Measurements from ENCODE around the gene GCNA. TPM values are rescaled to one million over a fixed set of nuclear protein-coding genes. Genes with fewer than 3 reads are reported as not detected.

Gene GCNA
- total and polyA plus RNA-seq, 2 experiments from 2014 or later = 1.2 to 1.5 TPM

GRCh38 chrX:71536285-71536684, 42.0 kb upstream of the GCNA start:
- H3K4me1 ChIP-seq (ENCODE audit: insufficient read depth) = peaks cover 30% of the 10 kb centered on the region
- no peak for ATAC-seq
- H4K20me1 ChIP-seq (replicated peaks; ENCODE audit: insufficient read depth) = peaks cover 45% of the 10 kb centered on the region
- peak overlapping the region; percentile 92; the same call in 1 of the 2 replicates for H3K4me3 ChIP-seq
- Mint-ChIP-seq H3K36me3 (ENCODE audit: low read depth) (peaks cover 45% of the 10 kb centered on the region), H3K27ac (no peak overlapping the region), H3K9me3 (peaks cover 4% of the 10 kb centered on the region; the same call in 1 of the 3 replicates), H3K4me1 (peaks cover 23% of the 10 kb centered on the region), H3K4me3 (peak overlapping the region; percentile 96), H3K27me3 (ENCODE audit: insufficient read depth, low read depth, poor library complexity) (peaks cover 2% of the 10 kb centered on the region)
- no peak overlapping the region for H2AFZ ChIP-seq
- no peak for DNase-seq (ENCODE audit: low spot score)
- H3K4me2 ChIP-seq = peak overlapping the region; percentile 90
- TF ChIP-seq, protein P1, sequence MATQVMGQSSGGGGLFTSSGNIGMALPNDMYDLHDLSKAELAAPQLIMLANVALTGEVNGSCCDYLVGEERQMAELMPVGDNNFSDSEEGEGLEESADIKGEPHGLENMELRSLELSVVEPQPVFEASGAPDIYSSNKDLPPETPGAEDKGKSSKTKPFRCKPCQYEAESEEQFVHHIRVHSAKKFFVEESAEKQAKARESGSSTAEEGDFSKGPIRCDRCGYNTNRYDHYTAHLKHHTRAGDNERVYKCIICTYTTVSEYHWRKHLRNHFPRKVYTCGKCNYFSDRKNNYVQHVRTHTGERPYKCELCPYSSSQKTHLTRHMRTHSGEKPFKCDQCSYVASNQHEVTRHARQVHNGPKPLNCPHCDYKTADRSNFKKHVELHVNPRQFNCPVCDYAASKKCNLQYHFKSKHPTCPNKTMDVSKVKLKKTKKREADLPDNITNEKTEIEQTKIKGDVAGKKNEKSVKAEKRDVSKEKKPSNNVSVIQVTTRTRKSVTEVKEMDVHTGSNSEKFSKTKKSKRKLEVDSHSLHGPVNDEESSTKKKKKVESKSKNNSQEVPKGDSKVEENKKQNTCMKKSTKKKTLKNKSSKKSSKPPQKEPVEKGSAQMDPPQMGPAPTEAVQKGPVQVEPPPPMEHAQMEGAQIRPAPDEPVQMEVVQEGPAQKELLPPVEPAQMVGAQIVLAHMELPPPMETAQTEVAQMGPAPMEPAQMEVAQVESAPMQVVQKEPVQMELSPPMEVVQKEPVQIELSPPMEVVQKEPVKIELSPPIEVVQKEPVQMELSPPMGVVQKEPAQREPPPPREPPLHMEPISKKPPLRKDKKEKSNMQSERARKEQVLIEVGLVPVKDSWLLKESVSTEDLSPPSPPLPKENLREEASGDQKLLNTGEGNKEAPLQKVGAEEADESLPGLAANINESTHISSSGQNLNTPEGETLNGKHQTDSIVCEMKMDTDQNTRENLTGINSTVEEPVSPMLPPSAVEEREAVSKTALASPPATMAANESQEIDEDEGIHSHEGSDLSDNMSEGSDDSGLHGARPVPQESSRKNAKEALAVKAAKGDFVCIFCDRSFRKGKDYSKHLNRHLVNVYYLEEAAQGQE (IDR thresholded peaks at IDR 0.05; ENCODE audit: unreplicated experiment) = no peak
- TF ChIP-seq POLR2AphosphoS5 (IDR thresholded peaks at IDR 0.05; ENCODE audit: low read depth) (no peak), STAT1 (IDR thresholded peaks at IDR 0.05; ENCODE audit: unreplicated experiment) (no peak), ZNF114 (CRISPR knock-in tag; IDR thresholded peaks at IDR 0.05) (no peak), CTCF (conservative IDR thresholded peaks at IDR 0.05; ENCODE audit: low read depth in 2 of 2) (no peak), JUNB (IDR thresholded peaks at IDR 0.05; ENCODE audit: unreplicated experiment) (no peak), NANOG (IDR thresholded peaks at IDR 0.05; ENCODE audit: borderline replicate concordance) (no peak), CREB1 (CRISPR knock-in tag; IDR thresholded peaks at IDR 0.05; ENCODE audit: low read depth) (no peak), EZH2phosphoT487 (IDR thresholded peaks at IDR 0.05; ENCODE audit: unreplicated experiment) (no peak), ZNF331 (CRISPR knock-in tag; IDR thresholded peaks at IDR 0.05; ENCODE audit: low read depth) (no peak), EZH2 (IDR thresholded peaks at IDR 0.05; ENCODE audit: low read depth, unreplicated experiment) (no peak)
- TF ChIP-seq, protein P2, sequence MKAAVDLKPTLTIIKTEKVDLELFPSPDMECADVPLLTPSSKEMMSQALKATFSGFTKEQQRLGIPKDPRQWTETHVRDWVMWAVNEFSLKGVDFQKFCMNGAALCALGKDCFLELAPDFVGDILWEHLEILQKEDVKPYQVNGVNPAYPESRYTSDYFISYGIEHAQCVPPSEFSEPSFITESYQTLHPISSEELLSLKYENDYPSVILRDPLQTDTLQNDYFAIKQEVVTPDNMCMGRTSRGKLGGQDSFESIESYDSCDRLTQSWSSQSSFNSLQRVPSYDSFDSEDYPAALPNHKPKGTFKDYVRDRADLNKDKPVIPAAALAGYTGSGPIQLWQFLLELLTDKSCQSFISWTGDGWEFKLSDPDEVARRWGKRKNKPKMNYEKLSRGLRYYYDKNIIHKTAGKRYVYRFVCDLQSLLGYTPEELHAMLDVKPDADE (IDR thresholded peaks at IDR 0.05) = no peak
- TF ChIP-seq, protein P3, sequence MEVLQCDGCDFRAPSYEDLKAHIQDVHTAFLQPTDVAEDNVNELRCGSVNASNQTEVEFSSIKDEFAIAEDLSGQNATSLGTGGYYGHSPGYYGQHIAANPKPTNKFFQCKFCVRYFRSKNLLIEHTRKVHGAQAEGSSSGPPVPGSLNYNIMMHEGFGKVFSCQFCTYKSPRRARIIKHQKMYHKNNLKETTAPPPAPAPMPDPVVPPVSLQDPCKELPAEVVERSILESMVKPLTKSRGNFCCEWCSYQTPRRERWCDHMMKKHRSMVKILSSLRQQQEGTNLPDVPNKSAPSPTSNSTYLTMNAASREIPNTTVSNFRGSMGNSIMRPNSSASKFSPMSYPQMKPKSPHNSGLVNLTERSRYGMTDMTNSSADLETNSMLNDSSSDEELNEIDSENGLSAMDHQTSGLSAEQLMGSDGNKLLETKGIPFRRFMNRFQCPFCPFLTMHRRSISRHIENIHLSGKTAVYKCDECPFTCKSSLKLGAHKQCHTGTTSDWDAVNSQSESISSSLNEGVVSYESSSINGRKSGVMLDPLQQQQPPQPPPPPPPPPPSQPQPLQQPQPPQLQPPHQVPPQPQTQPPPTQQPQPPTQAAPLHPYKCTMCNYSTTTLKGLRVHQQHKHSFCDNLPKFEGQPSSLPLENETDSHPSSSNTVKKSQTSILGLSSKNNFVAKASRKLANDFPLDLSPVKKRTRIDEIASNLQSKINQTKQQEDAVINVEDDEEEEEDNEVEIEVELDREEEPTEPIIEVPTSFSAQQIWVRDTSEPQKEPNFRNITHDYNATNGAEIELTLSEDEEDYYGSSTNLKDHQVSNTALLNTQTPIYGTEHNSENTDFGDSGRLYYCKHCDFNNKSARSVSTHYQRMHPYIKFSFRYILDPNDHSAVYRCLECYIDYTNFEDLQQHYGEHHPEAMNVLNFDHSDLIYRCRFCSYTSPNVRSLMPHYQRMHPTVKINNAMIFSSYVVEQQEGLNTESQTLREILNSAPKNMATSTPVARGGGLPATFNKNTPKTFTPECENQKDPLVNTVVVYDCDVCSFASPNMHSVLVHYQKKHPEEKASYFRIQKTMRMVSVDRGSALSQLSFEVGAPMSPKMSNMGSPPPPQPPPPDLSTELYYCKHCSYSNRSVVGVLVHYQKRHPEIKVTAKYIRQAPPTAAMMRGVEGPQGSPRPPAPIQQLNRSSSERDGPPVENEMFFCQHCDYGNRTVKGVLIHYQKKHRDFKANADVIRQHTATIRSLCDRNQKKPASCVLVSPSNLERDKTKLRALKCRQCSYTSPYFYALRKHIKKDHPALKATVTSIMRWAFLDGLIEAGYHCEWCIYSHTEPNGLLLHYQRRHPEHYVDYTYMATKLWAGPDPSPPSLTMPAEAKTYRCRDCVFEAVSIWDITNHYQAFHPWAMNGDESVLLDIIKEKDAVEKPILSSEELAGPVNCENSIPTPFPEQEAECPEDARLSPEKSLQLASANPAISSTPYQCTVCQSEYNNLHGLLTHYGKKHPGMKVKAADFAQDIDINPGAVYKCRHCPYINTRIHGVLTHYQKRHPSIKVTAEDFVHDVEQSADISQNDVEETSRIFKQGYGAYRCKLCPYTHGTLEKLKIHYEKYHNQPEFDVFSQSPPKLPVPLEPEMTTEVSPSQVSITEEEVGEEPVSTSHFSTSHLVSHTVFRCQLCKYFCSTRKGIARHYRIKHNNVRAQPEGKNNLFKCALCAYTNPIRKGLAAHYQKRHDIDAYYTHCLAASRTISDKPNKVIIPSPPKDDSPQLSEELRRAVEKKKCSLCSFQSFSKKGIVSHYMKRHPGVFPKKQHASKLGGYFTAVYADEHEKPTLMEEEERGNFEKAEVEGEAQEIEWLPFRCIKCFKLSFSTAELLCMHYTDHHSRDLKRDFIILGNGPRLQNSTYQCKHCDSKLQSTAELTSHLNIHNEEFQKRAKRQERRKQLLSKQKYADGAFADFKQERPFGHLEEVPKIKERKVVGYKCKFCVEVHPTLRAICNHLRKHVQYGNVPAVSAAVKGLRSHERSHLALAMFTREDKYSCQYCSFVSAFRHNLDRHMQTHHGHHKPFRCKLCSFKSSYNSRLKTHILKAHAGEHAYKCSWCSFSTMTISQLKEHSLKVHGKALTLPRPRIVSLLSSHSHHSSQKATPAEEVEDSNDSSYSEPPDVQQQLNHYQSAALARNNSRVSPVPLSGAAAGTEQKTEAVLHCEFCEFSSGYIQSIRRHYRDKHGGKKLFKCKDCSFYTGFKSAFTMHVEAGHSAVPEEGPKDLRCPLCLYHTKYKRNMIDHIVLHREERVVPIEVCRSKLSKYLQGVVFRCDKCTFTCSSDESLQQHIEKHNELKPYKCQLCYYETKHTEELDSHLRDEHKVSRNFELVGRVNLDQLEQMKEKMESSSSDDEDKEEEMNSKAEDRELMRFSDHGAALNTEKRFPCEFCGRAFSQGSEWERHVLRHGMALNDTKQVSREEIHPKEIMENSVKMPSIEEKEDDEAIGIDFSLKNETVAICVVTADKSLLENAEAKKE (CRISPR knock-in tag; IDR thresholded peaks at IDR 0.05) = no peak
- H3K9me2 ChIP-seq (ENCODE audit: insufficient read depth) = no peaks in the 10 kb centered on the region
- H3K36me3 ChIP-seq (ENCODE audit: insufficient read depth) = peaks cover 13% of the 10 kb centered on the region; the same call in 1 of the 2 replicates
- H3K27me3 ChIP-seq (ENCODE audit: insufficient read depth) = no peaks in the 10 kb centered on the region
- no peak overlapping the region for H3K27ac ChIP-seq (ENCODE audit: low read depth)
- H3K79me2 ChIP-seq (replicated peaks; ENCODE audit: insufficient read depth) = peaks cover 84% of the 10 kb centered on the region
- no peaks in the 10 kb centered on the region for H3F3A ChIP-seq (replicated peaks; ENCODE audit: low read depth)

Data from GM23338 (cell line).